Activated CD4-positive, alpha-beta memory T cell treated with anti-CD3 and anti-CD28 coated beads, Interleukin-2, amount 10 ng/mL, durations not matched to agents 7 days and 5 days (primary cell): Measurements from ENCODE around the gene VEGFC. TPM values are rescaled to one million over a fixed set of nuclear protein-coding genes. Genes with fewer than 3 reads are reported as not detected.

Source experiments
- CTCF ChIA-PET: fragments of 350-600 bp; sonication (Branson Sonifier 250); formaldehyde crosslinking; loops from one replicate; lab custom pipeline; 2021; ENCODE audit warnings: antibody characterized with exemption, inconsistent platforms; lab: Charles Lee
- POLR2A ChIA-PET: fragments of 350-600 bp; sonication (Branson Sonifier 250); formaldehyde crosslinking; loops from one replicate; lab custom pipeline; 2021; ENCODE audit warnings: antibody characterized with exemption; lab: Charles Lee
- DNase-seq: peaks from one replicate; pipeline ENCODE4 v3.0.0-alpha.2; 2020
- H3K27ac Mint-ChIP-seq: one replicate; pipeline ENCODE4 v1.8.0; 2021; ENCODE audit warnings: mild to moderate bottlenecking, mixed read lengths
- H3K27me3 Mint-ChIP-seq: one replicate; pipeline ENCODE4 v1.8.0; 2021; ENCODE audit warnings: mixed read lengths
- H3K36me3 Mint-ChIP-seq: one replicate; pipeline ENCODE4 v1.8.0; 2021; ENCODE audit warnings: low read depth, mixed read lengths
- H3K4me1 Mint-ChIP-seq: one replicate; pipeline ENCODE4 v1.8.0; 2021; ENCODE audit warnings: mixed read lengths
- H3K4me3 Mint-ChIP-seq: one replicate; pipeline ENCODE4 v1.8.0; 2021; ENCODE audit warnings: mild to moderate bottlenecking, mixed read lengths
- H3K9me3 Mint-ChIP-seq: one replicate; pipeline ENCODE4 v1.8.0; 2021; ENCODE audit warnings: mixed read lengths
- total RNA-seq, 2 experiments: library from RNA; stranded (reverse); gene quantifications; one replicate each; pipeline ENCODE4 v1.2.3, GENCODE V29; 2021

The VEGFC gene
- not detected for total RNA-seq

- Mint-ChIP-seq H3K27me3 (peaks cover 36% of the 10 kb centered on the region), H3K4me3 (no peak within 1 kb of the TSS), H3K27ac (no peak within 1 kb of the TSS), H3K9me3 (no peaks in the 10 kb centered on the region), H3K36me3 (no peaks in the 10 kb centered on the region), H3K4me1 (peaks cover 6% of the 10 kb centered on the region)
- POLR2A ChIA-PET, result no interaction called here
- DNase-seq, result peak; percentile 18
- CTCF ChIA-PET, result interaction anchor here (0.9 kb wide), 1 partner anchor 255 kb away, joined by 3 read pairs; no protein-coding TSS in a partner anchor
These were observed at the start of gene VEGFC for GRCh38 chr4:176792326-176793059. VEGFC (minus strand) TSS chr4:176792922; CDS start chr4:176792311, 611 bp downstream.

DNA sequence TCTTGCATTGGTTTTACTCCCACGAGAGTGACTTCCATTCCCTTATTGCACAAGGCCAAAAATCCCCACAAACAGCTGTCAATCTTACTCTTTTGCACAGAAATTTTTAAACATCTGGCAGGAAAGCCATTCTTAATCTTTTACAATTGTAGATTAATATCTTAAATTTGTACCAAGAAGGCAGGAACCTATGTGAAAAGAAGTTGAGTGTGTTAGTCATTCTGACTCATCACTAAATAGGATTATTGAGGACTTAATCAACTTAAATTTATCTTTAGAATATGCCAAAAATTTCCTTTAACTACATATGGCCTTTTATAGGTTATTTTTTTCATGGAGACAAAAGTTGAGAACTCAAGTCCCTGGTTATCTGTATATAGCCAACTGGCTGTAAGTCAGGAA lies 49.0 kb upstream of the VEGFC start:
- ChIA-PET CTCF (no interaction called here), POLR2A (no interaction called here)
- no peak for DNase-seq
- no peaks in the 10 kb centered on the region for H3K36me3 Mint-ChIP-seq
- no peaks in the 10 kb centered on the region for H3K27me3 Mint-ChIP-seq
- H3K4me3 Mint-ChIP-seq, result no peak overlapping the region
- H3K27ac Mint-ChIP-seq, result no peak overlapping the region
- peaks cover 4% of the 10 kb centered on the region for H3K9me3 Mint-ChIP-seq
- no peaks in the 10 kb centered on the region for H3K4me1 Mint-ChIP-seq

DNA sequence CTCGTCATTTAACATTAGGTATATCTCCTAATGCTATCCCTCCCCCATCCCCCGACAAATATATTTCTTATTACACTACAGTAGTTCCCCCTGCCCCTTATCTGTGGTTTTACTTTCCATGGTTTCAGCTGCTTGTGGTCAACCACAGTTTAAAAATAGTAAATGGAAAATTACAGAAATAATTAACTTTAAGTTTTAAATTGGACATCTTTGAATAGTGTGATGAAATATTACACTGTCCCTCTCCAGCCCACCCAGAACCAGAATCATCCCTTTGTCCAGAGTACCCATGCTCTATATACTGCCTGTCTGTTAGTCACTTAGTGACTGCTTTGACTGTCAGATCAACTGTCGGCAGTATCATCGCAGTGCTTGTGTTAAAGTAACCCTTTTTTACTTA lies 47.4 kb upstream of the VEGFC start:
- H3K4me3 Mint-ChIP-seq, result no peak overlapping the region
- no peaks in the 10 kb centered on the region for H3K27me3 Mint-ChIP-seq
- no peak overlapping the region for H3K27ac Mint-ChIP-seq
- ChIA-PET POLR2A (no interaction called here), CTCF (no interaction called here)
- DNase-seq, result no peak
- H3K4me1 Mint-ChIP-seq, result no peaks in the 10 kb centered on the region
- H3K36me3 Mint-ChIP-seq, result no peaks in the 10 kb centered on the region
- H3K9me3 Mint-ChIP-seq, result peaks cover 4% of the 10 kb centered on the region

GRCh38 chr4:176839656-176840055 lies 46.9 kb upstream of the VEGFC start:
- DNase-seq, result no peak
- Mint-ChIP-seq H3K9me3 (peaks cover 4% of the 10 kb centered on the region), H3K27ac (no peak overlapping the region), H3K27me3 (no peaks in the 10 kb centered on the region), H3K4me3 (no peak overlapping the region), H3K36me3 (no peaks in the 10 kb centered on the region), H3K4me1 (no peaks in the 10 kb centered on the region)
- POLR2A ChIA-PET, result no interaction called here
- CTCF ChIA-PET, result no interaction called here

- CTCF ChIA-PET, result no interaction called here
- no peaks in the 10 kb centered on the region for H3K27me3 Mint-ChIP-seq
- H3K4me3 Mint-ChIP-seq, result no peak overlapping the region
- no peaks in the 10 kb centered on the region for H3K4me1 Mint-ChIP-seq
- H3K36me3 Mint-ChIP-seq, result no peaks in the 10 kb centered on the region
- H3K27ac Mint-ChIP-seq, result no peak overlapping the region
- DNase-seq, result no peak
- POLR2A ChIA-PET, result no interaction called here
- no peaks in the 10 kb centered on the region for H3K9me3 Mint-ChIP-seq
These were observed 46.1 kb upstream of the VEGFC start for GRCh38 chr4:176838601-176839433.

- Mint-ChIP-seq H3K36me3 (no peaks in the 10 kb centered on the region), H3K9me3 (no peaks in the 10 kb centered on the region), H3K4me3 (no peak overlapping the region), H3K27me3 (no peaks in the 10 kb centered on the region), H3K27ac (no peak overlapping the region), H3K4me1 (no peaks in the 10 kb centered on the region)
- POLR2A ChIA-PET, result no interaction called here
- no peak for DNase-seq
- CTCF ChIA-PET, result no interaction called here
These were observed 44.6 kb upstream of the VEGFC start for GRCh38 chr4:176837169-176837895.

GRCh38 chr4:176834531-176834930 lies 41.8 kb upstream of the VEGFC start:
- H3K9me3 Mint-ChIP-seq, result no peaks in the 10 kb centered on the region
- H3K27me3 Mint-ChIP-seq, result no peaks in the 10 kb centered on the region
- no peak for DNase-seq
- no peaks in the 10 kb centered on the region for H3K36me3 Mint-ChIP-seq
- no peak overlapping the region for H3K27ac Mint-ChIP-seq
- H3K4me1 Mint-ChIP-seq, result no peaks in the 10 kb centered on the region
- ChIA-PET POLR2A (no interaction called here), CTCF (no interaction called here)
- no peak overlapping the region for H3K4me3 Mint-ChIP-seq

- H3K27me3 Mint-ChIP-seq, result no peaks in the 10 kb centered on the region
- ChIA-PET POLR2A (no interaction called here), CTCF (no interaction called here)
- no peak overlapping the region for H3K27ac Mint-ChIP-seq
- H3K4me3 Mint-ChIP-seq, result no peak overlapping the region
- H3K9me3 Mint-ChIP-seq, result no peaks in the 10 kb centered on the region
- no peak for DNase-seq
- H3K4me1 Mint-ChIP-seq, result no peaks in the 10 kb centered on the region
- no peaks in the 10 kb centered on the region for H3K36me3 Mint-ChIP-seq
These were observed 40.9 kb upstream of the VEGFC start for GRCh38 chr4:176833400-176834175.

DNA sequence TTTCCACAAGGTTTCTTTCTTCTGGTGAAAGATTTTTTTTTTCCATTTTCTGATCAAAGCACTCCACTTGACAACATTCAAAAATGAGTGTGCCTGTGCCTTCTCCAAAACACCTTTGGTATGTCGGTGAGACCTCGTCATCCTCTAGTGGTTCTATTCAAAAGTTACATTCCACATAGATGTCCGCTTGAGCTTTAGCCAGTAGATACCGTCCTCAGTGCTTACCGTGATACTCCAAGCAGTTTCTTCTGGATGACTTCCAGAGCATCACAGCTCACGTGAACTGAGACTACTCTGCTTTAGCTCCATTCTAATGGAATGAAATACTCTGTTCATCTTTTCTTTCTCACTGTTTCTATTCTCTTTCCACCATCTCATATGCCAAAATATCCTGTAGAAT lies 38.2 kb upstream of the VEGFC start:
- no peak overlapping the region for H3K27ac Mint-ChIP-seq
- DNase-seq, result no peak
- H3K9me3 Mint-ChIP-seq, result no peaks in the 10 kb centered on the region
- no peaks in the 10 kb centered on the region for H3K27me3 Mint-ChIP-seq
- no peaks in the 10 kb centered on the region for H3K4me1 Mint-ChIP-seq
- CTCF ChIA-PET, result no interaction called here
- no peaks in the 10 kb centered on the region for H3K36me3 Mint-ChIP-seq
- H3K4me3 Mint-ChIP-seq, result no peak overlapping the region
- POLR2A ChIA-PET, result no interaction called here

- POLR2A ChIA-PET, result no interaction called here
- CTCF ChIA-PET, result no interaction called here
- DNase-seq, result no peak
- Mint-ChIP-seq H3K27ac (no peak overlapping the region), H3K27me3 (no peaks in the 10 kb centered on the region), H3K4me1 (no peaks in the 10 kb centered on the region), H3K9me3 (no peaks in the 10 kb centered on the region), H3K4me3 (no peak overlapping the region), H3K36me3 (no peaks in the 10 kb centered on the region)
These were observed 32.9 kb upstream of the VEGFC start for GRCh38 chr4:176825586-176825985.

- no peak overlapping the region for H3K27ac Mint-ChIP-seq
- no peaks in the 10 kb centered on the region for H3K4me1 Mint-ChIP-seq
- H3K9me3 Mint-ChIP-seq, result no peaks in the 10 kb centered on the region
- H3K4me3 Mint-ChIP-seq, result no peak overlapping the region
- H3K27me3 Mint-ChIP-seq, result no peaks in the 10 kb centered on the region
- no peak for DNase-seq
- H3K36me3 Mint-ChIP-seq, result no peaks in the 10 kb centered on the region
- POLR2A ChIA-PET, result no interaction called here
- CTCF ChIA-PET, result no interaction called here
These were observed 32.1 kb upstream of the VEGFC start for GRCh38 chr4:176824645-176825366.

DNA sequence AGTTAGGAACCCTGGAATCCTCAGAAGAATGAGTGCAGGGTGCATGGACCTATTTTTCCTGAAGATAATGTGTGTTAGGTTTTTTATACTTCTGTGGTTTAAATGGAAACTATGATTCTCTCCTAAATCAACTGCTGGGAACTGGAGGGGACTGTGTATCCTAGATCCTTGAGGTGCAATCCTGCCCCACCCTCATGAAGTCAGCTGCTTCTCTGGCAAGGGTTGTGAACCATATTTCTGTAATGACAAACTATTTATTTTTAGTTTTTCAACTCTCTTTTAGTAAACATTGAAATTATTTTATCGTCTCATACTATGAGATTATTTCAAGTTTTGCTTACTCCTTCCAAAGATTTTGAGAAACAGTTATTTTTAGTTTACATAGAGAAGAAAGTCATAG lies 25.8 kb upstream of the VEGFC start:
- DNase-seq, result no peak
- ChIA-PET POLR2A (no interaction called here), CTCF (no interaction called here)
- Mint-ChIP-seq H3K36me3 (no peaks in the 10 kb centered on the region), H3K27me3 (no peaks in the 10 kb centered on the region), H3K4me1 (no peaks in the 10 kb centered on the region), H3K27ac (no peak overlapping the region), H3K4me3 (no peak overlapping the region), H3K9me3 (no peaks in the 10 kb centered on the region)
